ENCODE results near the gene CAMK1D. TPM values are rescaled to one million over a fixed set of nuclear protein-coding genes. Genes with fewer than 3 reads are reported as not detected.

Gene CAMK1D
- total RNA-seq, 1 donor from 2014 or later, result 6.5 TPM

- Mint-ChIP-seq H3K9me3 (no peaks in the 10 kb centered on the region), H3K4me1 (peaks cover 15% of the 10 kb centered on the region), H3K27me3 (ENCODE audit: low read depth) (no peaks in the 10 kb centered on the region), H3K4me3 (no peak overlapping the region), H3K27ac (ENCODE audit: unreplicated experiment) (no peak overlapping the region), H3K36me3 (ENCODE audit: low read depth) (no peaks in the 10 kb centered on the region)
- no peak for TF ChIP-seq CTCF (conservative IDR thresholded peaks at IDR 0.05)
- no peak for DNase-seq (ENCODE audit: low read depth, low spot score)
Measured at GRCh38 chr10:12743941-12744340, 394.6 kb downstream of the CAMK1D start.

- Mint-ChIP-seq H3K4me3 (no peak overlapping the region), H3K36me3 (ENCODE audit: low read depth) (no peaks in the 10 kb centered on the region), H3K4me1 (peaks cover 15% of the 10 kb centered on the region), H3K27me3 (ENCODE audit: low read depth) (no peaks in the 10 kb centered on the region), H3K27ac (ENCODE audit: unreplicated experiment) (no peak overlapping the region), H3K9me3 (no peaks in the 10 kb centered on the region)
- no peak for DNase-seq (ENCODE audit: low read depth, low spot score)
- no peak for TF ChIP-seq CTCF (conservative IDR thresholded peaks at IDR 0.05)
Measured at GRCh38 chr10:12748186-12748585, 398.8 kb downstream of the CAMK1D start.

GRCh38 chr10:12749760-12750478, 400.6 kb downstream of the CAMK1D start:
- H3K36me3 Mint-ChIP-seq (ENCODE audit: low read depth), result no peaks in the 10 kb centered on the region
- H3K27ac Mint-ChIP-seq (ENCODE audit: unreplicated experiment), result no peak overlapping the region
- H3K27me3 Mint-ChIP-seq (ENCODE audit: low read depth), result no peaks in the 10 kb centered on the region
- H3K4me1 Mint-ChIP-seq, result peaks cover 15% of the 10 kb centered on the region
- H3K9me3 Mint-ChIP-seq, result peaks cover 2% of the 10 kb centered on the region
- H3K4me3 Mint-ChIP-seq, result no peak overlapping the region
- DNase-seq (ENCODE audit: low read depth, low spot score), result no peak
- TF ChIP-seq CTCF (conservative IDR thresholded peaks at IDR 0.05), result no peak

- no peak for TF ChIP-seq CTCF (conservative IDR thresholded peaks at IDR 0.05)
- H3K9me3 Mint-ChIP-seq, result peaks cover 2% of the 10 kb centered on the region
- peaks cover 15% of the 10 kb centered on the region for H3K4me1 Mint-ChIP-seq
- no peak for DNase-seq (ENCODE audit: low read depth, low spot score)
- no peak overlapping the region for H3K27ac Mint-ChIP-seq (ENCODE audit: unreplicated experiment)
- H3K4me3 Mint-ChIP-seq, result no peak overlapping the region
- H3K27me3 Mint-ChIP-seq (ENCODE audit: low read depth), result no peaks in the 10 kb centered on the region
- no peaks in the 10 kb centered on the region for H3K36me3 Mint-ChIP-seq (ENCODE audit: low read depth)
Measured at GRCh38 chr10:12750526-12751201, 401.3 kb downstream of the CAMK1D start.

GRCh38 chr10:12755075-12755474, 405.7 kb downstream of the CAMK1D start:
- DNase-seq (ENCODE audit: low read depth, low spot score), result no peak
- H3K4me1 Mint-ChIP-seq, result no peaks in the 10 kb centered on the region
- TF ChIP-seq CTCF (conservative IDR thresholded peaks at IDR 0.05), result no peak
- H3K27me3 Mint-ChIP-seq (ENCODE audit: low read depth), result no peaks in the 10 kb centered on the region
- H3K36me3 Mint-ChIP-seq (ENCODE audit: low read depth), result no peaks in the 10 kb centered on the region
- H3K4me3 Mint-ChIP-seq, result no peak overlapping the region
- H3K27ac Mint-ChIP-seq (ENCODE audit: unreplicated experiment), result no peak overlapping the region
- H3K9me3 Mint-ChIP-seq, result peaks cover 2% of the 10 kb centered on the region

Data from neural crest cell (in vitro differentiated cells).